HFFc6 (cell line): ENCODE measurements around the gene FBXW8. TPM values are rescaled to one million over a fixed set of nuclear protein-coding genes. Genes with fewer than 3 reads are reported as not detected.

Experiments
- DNase-seq: peaks from one replicate; pipeline ENCODE4 v3.0.0-alpha.2; 2018
- H3K27ac Mint-ChIP-seq: 2 replicates; pipeline ENCODE4 v1.8.0; 2020; ENCODE audit warnings: mild to moderate bottlenecking, mixed read lengths
- H3K27me3 Mint-ChIP-seq: 2 replicates; pipeline ENCODE4 v1.8.0; 2021; ENCODE audit warnings: mild to moderate bottlenecking, moderate library complexity, mixed read lengths; ENCODE audit not compliant: insufficient read depth
- H3K36me3 Mint-ChIP-seq: 2 replicates; pipeline ENCODE4 v1.8.0; 2021; ENCODE audit warnings: low read depth, mixed read lengths
- H3K4me1 Mint-ChIP-seq: 2 replicates; pipeline ENCODE4 v1.8.0; 2020; ENCODE audit warnings: low read depth, mixed read lengths
- H3K4me3 Mint-ChIP-seq: 2 replicates; pipeline ENCODE4 v1.8.0; 2020; ENCODE audit warnings: mild to moderate bottlenecking, moderate library complexity, mixed read lengths
- H3K9me3 Mint-ChIP-seq: 2 replicates; pipeline ENCODE4 v1.8.0; 2020; ENCODE audit warnings: mild to moderate bottlenecking, mixed read lengths
- CTCF ChIP-seq: fragments of 200-600 bp; sonication (generic); IDR thresholded peaks from 2 replicates; pipeline ENCODE4 v1.5.0; 2021; ENCODE audit warnings: antibody characterized with exemption, mild to moderate bottlenecking
- total RNA-seq, 6 experiments: library from RNA; stranded (reverse); fragmentation: NEBNext Ultra II Directional; extraction: Animal tissue kit (Norgen Biotek cat#: 25700); gene quantifications; 2 replicates in 1 of 6; 3 replicates in 5 of 6; pipeline ENCODE4 v1.2.3, GENCODE V29; 2021

The FBXW8 gene
- total RNA-seq, 6 experiments from 2014 or later = 15.3 to 20.5 (median 18.5) TPM

- no peak for DNase-seq
- Mint-ChIP-seq H3K4me3 (no peak overlapping the region), H3K27ac (no peak overlapping the region), H3K4me1 (peaks cover 7% of the 10 kb centered on the region), H3K27me3 (peaks cover 6% of the 10 kb centered on the region), H3K9me3 (no peaks in the 10 kb centered on the region), H3K36me3 (no peaks in the 10 kb centered on the region)
- TF ChIP-seq CTCF = no peak
Observed at GRCh38 chr12:117040496-117040895, 129.7 kb downstream of the FBXW8 start.

GRCh38 chr12:117041798-117042170, 131.0 kb downstream of the FBXW8 start:
- Mint-ChIP-seq H3K4me1 (peaks cover 7% of the 10 kb centered on the region), H3K27me3 (peaks cover 6% of the 10 kb centered on the region), H3K9me3 (no peaks in the 10 kb centered on the region), H3K36me3 (no peaks in the 10 kb centered on the region), H3K4me3 (no peak overlapping the region), H3K27ac (no peak overlapping the region)
- no peak for TF ChIP-seq CTCF
- DNase-seq = no peak

GRCh38 chr12:117042171-117042842, 131.6 kb downstream of the FBXW8 start:
- no peaks in the 10 kb centered on the region for H3K36me3 Mint-ChIP-seq
- H3K4me3 Mint-ChIP-seq = no peak overlapping the region
- no peak overlapping the region for H3K27ac Mint-ChIP-seq
- H3K4me1 Mint-ChIP-seq = peaks cover 7% of the 10 kb centered on the region
- no peaks in the 10 kb centered on the region for H3K9me3 Mint-ChIP-seq
- DNase-seq = no peak
- TF ChIP-seq CTCF = no peak
- H3K27me3 Mint-ChIP-seq = peaks cover 4% of the 10 kb centered on the region

- no peak overlapping the region for H3K4me3 Mint-ChIP-seq
- peaks cover 9% of the 10 kb centered on the region for H3K4me1 Mint-ChIP-seq
- H3K27ac Mint-ChIP-seq = no peak overlapping the region
- H3K27me3 Mint-ChIP-seq = peaks cover 4% of the 10 kb centered on the region
- TF ChIP-seq CTCF = no peak
- no peaks in the 10 kb centered on the region for H3K9me3 Mint-ChIP-seq
- no peak for DNase-seq
- H3K36me3 Mint-ChIP-seq = no peaks in the 10 kb centered on the region
Observed at GRCh38 chr12:117042862-117043261, 132.1 kb downstream of the FBXW8 start.

GRCh38 chr12:117044311-117044710, 133.6 kb downstream of the FBXW8 start:
- H3K27me3 Mint-ChIP-seq = peaks cover 6% of the 10 kb centered on the region
- no peak overlapping the region for H3K4me3 Mint-ChIP-seq
- no peak for DNase-seq
- TF ChIP-seq CTCF = no peak
- no peak overlapping the region for H3K27ac Mint-ChIP-seq
- no peaks in the 10 kb centered on the region for H3K9me3 Mint-ChIP-seq
- H3K4me1 Mint-ChIP-seq = peaks cover 17% of the 10 kb centered on the region
- no peaks in the 10 kb centered on the region for H3K36me3 Mint-ChIP-seq
